HEK293 (cell line): ENCODE results near the gene CACNA1D.

ENCODE experiments used
- CTCF ChIP-seq: fragments of 450-650 bp; formaldehyde crosslinking; IDR thresholded peaks from 2 replicates; pipeline ENCODE4 v1.5.1; 2016; ENCODE audit warnings: missing biosample characterization, missing genetic modification characterization
- PRDM1 ChIP-seq: fragments of 450-650 bp; formaldehyde crosslinking; IDR thresholded peaks from 2 replicates; pipeline ENCODE4; 2016; ENCODE audit warnings: missing biosample characterization, missing genetic modification characterization
- REST ChIP-seq: fragments of 450-650 bp; formaldehyde crosslinking; IDR thresholded peaks from 2 replicates; pipeline ENCODE4 v1.5.1; 2016; ENCODE audit warnings: missing biosample characterization, missing genetic modification characterization
- ZNF239 ChIP-seq: fragments of 450-650 bp; formaldehyde crosslinking; IDR thresholded peaks from 2 replicates; pipeline ENCODE4 v1.5.1; 2016; ENCODE audit warnings: missing biosample characterization, missing genetic modification characterization
- ZNF416 ChIP-seq: fragments of 450-650 bp; formaldehyde crosslinking; IDR thresholded peaks from 2 replicates; pipeline ENCODE4 v1.5.1; 2016; ENCODE audit warnings: missing biosample characterization, missing genetic modification characterization
- ZNF510 ChIP-seq: fragments of 450-650 bp; formaldehyde crosslinking; IDR thresholded peaks from 2 replicates; pipeline ENCODE4 v1.5.1; 2018; ENCODE audit warnings: mild to moderate bottlenecking, missing genetic modification characterization, missing biosample characterization; ENCODE audit not compliant: insufficient replicate concordance
- ZSCAN30 ChIP-seq: fragments of 450-650 bp; IDR thresholded peaks from 2 replicates; pipeline ENCODE4 v1.5.1; 2018; ENCODE audit warnings: missing biosample characterization, mild to moderate bottlenecking, missing genetic modification characterization, moderate library complexity

GRCh38 chr3:53554559-53555067 lies 60.2 kb downstream of the CACNA1D start:
- TF ChIP-seq CTCF (tag by site-specific recombination) (no peak), ZNF416 (tag by site-specific recombination) (no peak), PRDM1 (tag by site-specific recombination) (no peak), REST (no peak), ZNF510 (no peak), ZNF239 (tag by site-specific recombination) (no peak), ZSCAN30 (tag by site-specific recombination) (no peak)
